HG03159 (cell line): ENCODE results near the gene TSHZ2.
"Not testable (repeated sequence)": the region's sequence is repeated elsewhere in the genome, so short reads cannot be mapped to it uniquely, and the experiment has no call there.

Experiments
- ATAC-seq: cut with Tn5 transposase; IDR thresholded peaks from one replicate; pipeline ENCODE4 v1.9.1; 2021; ENCODE audit warnings: mild to moderate bottlenecking, moderate library complexity; ENCODE audit not compliant: unreplicated experiment

Gene TSHZ2

GRCh38 chr20:52959125-52959524 lies 13.0 kb upstream of the TSHZ2 start:
- no peak for ATAC-seq

- ATAC-seq: no peak
Measured at GRCh38 chr20:52962183-52962582, 10.0 kb upstream of the TSHZ2 start.

- ATAC-seq: no peak
Measured at GRCh38 chr20:52963131-52963530, 9.0 kb upstream of the TSHZ2 start.

- ATAC-seq: no peak
Measured at GRCh38 chr20:52964131-52964530, 8.0 kb upstream of the TSHZ2 start.

GRCh38 chr20:52965380-52965779 lies 6.8 kb upstream of the TSHZ2 start:
- no peak for ATAC-seq

GRCh38 chr20:52965819-52966218 lies 6.3 kb upstream of the TSHZ2 start:
- no peak for ATAC-seq

- not testable (repeated sequence) for ATAC-seq
Measured at GRCh38 chr20:52966543-52966942, 5.6 kb upstream of the TSHZ2 start.

GRCh38 chr20:52971498-52972189 lies 514 bp upstream of the TSHZ2 start:
- ATAC-seq: no peak

GRCh38 chr20:52972965-52973819 lies 1.0 kb downstream of the TSHZ2 start:
- no peak for ATAC-seq

GRCh38 chr20:52974179-52974594 lies 2.0 kb downstream of the TSHZ2 start:
- ATAC-seq: no peak

GRCh38 chr20:52975029-52975732 lies 3.0 kb downstream of the TSHZ2 start:
- no peak for ATAC-seq

GRCh38 chr20:52975803-52976531 lies 3.8 kb downstream of the TSHZ2 start:
- ATAC-seq: no peak

- ATAC-seq: no peak
Measured at GRCh38 chr20:52978851-52979250, 6.7 kb downstream of the TSHZ2 start.

- ATAC-seq: no peak
Measured at GRCh38 chr20:52981051-52981450, 8.9 kb downstream of the TSHZ2 start.

- ATAC-seq: no peak
Measured at GRCh38 chr20:52983726-52984450, 11.7 kb downstream of the TSHZ2 start.

GRCh38 chr20:52984451-52984810 lies 12.3 kb downstream of the TSHZ2 start:
- ATAC-seq: no peak

- ATAC-seq: no peak
Measured at GRCh38 chr20:52985687-52986086, 13.5 kb downstream of the TSHZ2 start.

GRCh38 chr20:52987295-52987694 lies 15.1 kb downstream of the TSHZ2 start:
- no peak for ATAC-seq

GRCh38 chr20:52991830-52992229 lies 19.7 kb downstream of the TSHZ2 start:
- no peak for ATAC-seq

GRCh38 chr20:52992632-52993031 lies 20.5 kb downstream of the TSHZ2 start:
- no peak for ATAC-seq
